CD4-positive, alpha-beta T cell treated with Interleukin-17A for 4 hours (primary cell): ENCODE results near the gene CTXND1.

Experiments used
- DNase-seq: peaks from one replicate; pipeline ENCODE4 v3.0.0-alpha.2; 2020; ENCODE audit warnings: mixed read lengths

Gene CTXND1

GRCh38 chr15:80251428-80252120, 439 bp downstream of the CTXND1 start:
- no peak for DNase-seq

DNA sequence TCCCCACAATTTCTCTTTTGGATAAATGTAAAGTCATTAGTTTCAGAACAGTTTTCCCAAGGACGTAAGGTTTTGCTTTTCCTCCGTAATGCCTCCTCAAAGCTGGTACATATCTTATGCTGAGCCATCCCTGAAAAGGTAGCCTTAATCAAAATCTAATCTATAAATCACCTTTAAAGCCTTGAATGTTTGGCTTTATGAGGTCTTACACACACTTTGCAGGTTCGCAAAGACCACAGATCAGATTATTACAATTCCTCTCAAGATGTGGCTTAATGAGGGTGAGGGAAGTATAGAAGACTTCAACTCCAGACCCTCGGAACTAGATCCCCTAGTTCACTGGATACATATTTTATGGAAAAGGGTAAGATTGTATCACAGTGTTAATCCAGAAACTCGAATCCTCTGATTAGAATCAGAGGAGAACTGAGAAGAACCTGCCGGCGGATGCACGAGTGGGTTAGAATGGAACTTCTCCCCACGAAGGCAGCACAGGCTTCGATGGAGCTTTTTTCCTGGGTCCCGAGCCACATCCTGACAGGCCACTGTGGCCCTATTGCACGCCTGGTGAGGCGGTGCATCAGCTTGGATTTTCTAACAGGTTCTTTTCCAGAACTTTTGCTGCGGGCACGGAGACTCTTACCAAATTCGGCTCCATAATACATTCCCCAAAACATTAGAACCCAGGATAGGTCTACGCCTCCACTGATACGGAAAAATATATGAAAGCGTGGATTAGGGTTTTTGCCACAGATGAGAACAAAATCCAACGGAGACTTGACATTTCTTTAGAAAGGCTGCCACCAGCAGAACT, 1.2 kb downstream of the CTXND1 start:
- DNase-seq = no peak

GRCh38 chr15:80249973-80250372, 2.0 kb downstream of the CTXND1 start:
- no peak for DNase-seq

DNA sequence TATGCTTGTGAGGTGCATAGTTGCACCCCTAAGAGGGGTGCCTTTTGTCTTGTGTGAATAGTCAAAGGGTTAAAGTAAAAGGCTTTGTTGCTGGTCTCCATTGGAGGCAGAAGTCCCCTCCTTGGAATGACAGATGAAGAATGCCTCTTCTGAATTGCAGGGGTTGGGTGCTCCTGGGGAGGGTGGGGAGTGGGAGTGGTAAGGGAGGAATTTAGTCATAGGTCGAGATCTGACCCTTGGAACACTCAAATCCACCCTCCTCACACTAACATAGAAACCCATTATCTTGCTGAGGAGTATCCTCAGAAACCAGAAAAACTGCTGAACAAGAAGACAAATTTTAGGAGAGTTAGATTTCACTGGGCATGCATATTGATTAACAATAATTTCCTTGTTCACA, 4.7 kb downstream of the CTXND1 start:
- no peak for DNase-seq

- DNase-seq = no peak
These were observed 5.6 kb downstream of the CTXND1 start for GRCh38 chr15:80246425-80246894.

DNA sequence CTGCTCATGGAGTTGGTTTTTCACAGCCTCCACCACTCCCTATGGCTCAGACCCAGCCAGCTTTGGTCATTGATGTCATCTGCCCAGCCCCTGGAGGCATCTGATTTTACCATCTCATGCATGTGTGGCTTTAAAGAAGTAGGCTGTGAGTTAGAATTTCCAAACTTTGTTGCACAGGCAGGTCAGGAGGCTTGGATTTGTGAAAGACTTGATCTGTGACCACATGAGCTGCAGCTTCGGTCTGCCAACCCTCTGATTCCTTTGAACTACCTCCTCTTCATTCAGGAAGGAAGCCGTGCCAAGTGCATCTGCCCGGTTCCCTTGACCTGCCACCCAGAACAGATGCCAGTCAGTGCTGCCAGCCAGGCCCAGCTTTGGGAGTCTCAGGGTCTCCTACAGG, 9.2 kb downstream of the CTXND1 start:
- DNase-seq = no peak

DNA sequence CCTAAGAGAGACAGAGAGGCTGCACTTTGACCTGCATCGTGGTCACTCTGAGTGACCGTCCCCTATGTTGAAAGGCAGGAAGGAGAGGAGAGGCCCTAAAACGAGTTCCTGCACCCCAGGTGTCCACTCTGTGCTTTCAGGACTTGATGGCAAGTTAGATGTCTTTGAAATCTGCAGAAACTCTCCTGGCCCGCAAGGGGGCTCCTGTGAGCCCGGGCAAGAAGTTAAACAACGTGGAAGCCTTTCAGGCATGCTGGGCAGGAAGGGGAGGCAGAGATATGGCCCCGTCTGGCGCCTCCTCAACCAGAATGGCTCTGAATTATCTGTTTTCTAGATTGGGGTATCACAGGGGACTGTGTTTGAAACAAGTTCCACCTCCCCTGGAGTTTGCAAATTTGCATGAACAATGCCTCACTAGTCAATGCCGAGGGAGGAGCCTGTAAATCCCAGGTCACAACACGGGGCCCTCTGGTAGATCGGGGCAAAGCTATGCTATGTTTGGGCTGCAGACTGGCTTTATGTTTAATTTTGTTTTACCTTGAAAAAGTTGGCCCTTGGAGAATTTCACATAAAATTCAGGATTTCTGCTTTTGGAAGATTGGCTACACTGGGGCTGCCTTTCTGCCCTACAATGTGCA, 9.8 kb downstream of the CTXND1 start:
- no peak for DNase-seq

- no peak for DNase-seq
These were observed 10.5 kb downstream of the CTXND1 start for GRCh38 chr15:80241508-80241907.

DNA sequence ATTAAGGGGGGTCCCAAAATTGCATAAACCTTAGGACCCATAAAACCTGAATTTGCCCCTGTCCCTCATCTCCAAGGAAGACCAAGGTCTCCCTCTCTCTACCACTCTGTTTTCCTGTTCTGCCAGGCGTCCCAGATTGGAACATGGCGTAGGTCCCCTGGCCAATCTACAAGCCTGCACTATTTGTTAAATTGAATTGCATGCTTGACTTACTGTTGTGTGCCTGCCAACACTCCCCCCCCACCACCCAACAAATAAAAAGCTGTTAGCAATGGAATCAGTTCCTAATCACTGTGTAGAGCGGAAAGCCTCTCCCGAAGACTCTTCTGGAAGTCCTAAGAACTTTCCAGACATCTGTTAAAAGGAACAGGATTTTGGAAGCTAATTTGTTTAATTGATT, 11.7 kb downstream of the CTXND1 start:
- no peak for DNase-seq

GRCh38 chr15:80234883-80235282, 17.1 kb downstream of the CTXND1 start:
- DNase-seq = peak; percentile 45

- DNase-seq = no peak
These were observed 18.4 kb downstream of the CTXND1 start for GRCh38 chr15:80233581-80233980.

DNA sequence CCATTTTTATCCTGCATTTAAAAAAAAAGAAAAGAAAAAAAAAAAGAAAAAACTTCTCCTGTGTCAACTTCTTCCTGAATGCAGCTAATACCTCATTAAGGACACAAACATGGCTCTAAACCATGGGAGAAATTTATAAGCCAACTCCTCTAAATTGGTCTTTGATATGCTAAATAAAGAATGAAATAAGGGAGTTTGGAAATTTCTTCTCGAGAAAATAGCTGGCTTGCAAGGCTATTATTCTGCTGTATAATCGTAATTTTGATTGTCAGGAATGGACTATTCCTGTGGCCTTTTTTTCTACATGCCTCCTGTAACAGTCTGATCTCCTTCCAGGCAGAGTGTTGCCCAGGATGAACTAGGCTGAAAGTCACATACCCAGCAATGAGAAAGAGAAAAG, 20.6 kb downstream of the CTXND1 start:
- no peak for DNase-seq

DNA sequence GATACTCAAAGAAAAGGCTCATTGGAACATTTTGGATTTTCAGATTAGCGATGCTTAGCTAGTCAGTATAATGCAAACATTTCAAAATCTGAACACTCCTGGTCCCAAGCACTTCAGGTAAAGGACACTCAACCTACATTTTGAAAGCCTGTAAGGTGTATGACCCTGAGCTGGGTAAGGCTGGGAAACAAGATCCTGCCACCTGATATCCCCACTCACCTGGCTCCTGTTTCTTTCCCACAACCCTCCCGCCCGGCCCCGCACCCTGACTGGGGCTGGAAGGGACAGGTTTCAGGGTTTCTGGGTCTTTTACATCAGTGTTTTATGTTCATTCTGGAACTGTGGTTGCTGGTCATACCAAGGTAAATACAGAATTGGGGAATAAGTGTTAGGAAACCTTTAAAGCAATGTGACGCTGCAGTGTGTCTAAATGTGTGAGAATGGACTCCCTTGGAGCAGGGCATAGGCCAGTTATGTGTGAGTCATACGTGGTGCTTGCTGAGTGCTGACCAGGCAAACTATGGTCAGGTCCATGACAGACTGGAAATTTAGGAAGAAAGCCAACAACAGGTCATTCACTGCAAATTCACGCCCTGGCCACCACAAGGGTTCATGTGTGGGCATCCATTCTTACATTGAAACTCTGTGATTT, 22.9 kb downstream of the CTXND1 start:
- DNase-seq = no peak

DNA sequence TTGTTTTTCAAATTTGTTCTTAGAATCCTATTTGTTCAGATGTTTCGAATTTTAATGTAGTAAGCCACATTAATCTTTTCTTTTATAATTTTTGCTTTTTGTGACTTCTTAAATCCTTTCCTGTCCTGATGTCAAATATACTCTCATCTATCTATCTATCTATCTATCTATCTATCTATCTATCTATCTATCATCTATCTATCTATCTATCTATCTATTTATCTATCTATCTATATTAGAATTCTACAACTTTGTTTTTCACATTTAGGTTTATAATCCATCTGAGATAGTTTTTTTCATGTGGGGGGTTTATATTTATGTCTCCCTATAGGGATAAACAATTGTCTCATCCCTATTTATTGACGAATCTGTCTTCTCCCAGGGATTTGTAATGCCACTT, 32.1 kb downstream of the CTXND1 start:
- no peak for DNase-seq

DNA sequence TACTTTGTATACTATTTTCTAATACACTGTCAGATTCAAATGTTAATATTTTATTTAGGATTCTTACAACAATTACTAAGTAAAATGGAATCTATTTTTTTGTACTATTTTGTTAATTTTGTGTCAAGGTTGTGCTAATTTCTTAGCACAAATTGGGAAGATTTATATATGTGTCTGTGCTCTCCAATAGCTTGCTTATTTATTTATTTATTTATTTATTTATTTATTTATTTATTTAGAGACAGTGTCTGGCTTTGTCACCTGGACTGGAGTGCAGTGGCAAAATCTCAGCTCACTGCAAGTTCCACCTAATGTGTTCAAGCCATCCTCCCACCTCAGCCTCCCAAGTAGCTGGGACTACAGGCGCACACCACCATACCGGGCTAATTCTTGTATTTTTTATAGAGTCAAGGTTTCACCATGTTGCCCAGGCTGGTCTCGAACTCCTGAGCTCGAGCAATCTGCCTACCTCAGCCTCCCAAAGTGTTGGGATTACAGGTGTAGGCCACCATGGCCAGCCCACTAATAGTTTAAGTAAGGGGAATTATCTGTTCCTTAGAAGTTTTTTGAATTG, 34.6 kb downstream of the CTXND1 start:
- no peak for DNase-seq

DNA sequence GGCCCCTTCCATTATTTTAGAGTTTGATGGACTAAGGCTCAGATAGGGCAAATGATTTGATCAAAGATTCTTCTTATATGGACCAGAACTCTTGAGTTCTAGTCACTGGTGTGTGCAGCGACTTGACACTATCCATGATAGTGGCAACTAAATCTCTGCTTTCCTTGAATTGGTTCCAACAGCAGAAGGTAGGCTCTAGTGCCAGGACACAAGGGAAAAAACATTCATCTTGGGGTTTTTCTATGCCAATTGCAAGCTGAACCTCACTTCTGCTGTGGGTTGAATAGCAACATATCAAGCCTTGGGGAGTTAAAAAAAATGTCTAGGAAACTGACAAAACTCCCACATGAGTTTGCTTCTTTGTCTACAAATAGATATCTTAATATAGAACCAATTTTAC, 35.1 kb downstream of the CTXND1 start:
- DNase-seq = no peak

DNA sequence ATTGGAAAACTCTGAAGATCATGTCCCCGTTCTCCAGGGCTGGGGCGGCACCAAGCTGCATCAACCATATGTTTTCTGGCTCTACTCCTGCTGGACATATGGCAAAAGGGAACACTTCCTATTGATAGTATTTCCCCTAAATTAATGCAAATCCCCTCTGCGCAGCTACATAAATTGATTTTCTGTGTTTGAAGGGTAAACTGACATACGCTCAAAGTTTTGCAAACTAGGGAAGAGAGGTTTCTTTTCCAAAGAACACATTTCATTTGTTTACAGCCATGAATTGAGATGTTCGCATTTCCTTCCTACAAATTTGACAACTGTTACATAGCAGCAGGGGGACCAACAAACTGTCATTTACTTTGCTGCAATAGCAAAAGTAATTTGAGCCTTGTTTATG, 35.9 kb downstream of the CTXND1 start:
- no peak for DNase-seq

- DNase-seq = no peak
These were observed 37.1 kb downstream of the CTXND1 start for GRCh38 chr15:80214910-80215309.

DNA sequence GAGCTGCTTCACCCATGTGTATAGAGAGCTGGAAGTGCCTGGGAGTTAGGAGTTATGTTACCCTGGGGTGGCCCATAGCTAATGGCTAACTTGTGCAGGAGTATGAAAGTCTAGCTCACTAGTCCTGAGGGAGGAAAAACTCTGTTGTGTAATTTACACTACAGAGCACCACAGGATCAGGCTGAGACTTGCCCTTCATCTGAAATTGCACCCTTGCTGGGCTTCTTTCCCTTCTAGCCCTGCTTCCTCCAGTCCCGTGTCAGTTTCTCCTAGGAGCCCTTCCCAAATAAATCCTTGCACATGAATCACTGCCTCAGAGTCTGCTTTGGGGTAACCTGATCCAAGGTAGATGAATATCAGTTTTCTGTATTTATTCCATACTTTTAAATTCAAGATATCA, 40.0 kb downstream of the CTXND1 start:
- DNase-seq = no peak

DNA sequence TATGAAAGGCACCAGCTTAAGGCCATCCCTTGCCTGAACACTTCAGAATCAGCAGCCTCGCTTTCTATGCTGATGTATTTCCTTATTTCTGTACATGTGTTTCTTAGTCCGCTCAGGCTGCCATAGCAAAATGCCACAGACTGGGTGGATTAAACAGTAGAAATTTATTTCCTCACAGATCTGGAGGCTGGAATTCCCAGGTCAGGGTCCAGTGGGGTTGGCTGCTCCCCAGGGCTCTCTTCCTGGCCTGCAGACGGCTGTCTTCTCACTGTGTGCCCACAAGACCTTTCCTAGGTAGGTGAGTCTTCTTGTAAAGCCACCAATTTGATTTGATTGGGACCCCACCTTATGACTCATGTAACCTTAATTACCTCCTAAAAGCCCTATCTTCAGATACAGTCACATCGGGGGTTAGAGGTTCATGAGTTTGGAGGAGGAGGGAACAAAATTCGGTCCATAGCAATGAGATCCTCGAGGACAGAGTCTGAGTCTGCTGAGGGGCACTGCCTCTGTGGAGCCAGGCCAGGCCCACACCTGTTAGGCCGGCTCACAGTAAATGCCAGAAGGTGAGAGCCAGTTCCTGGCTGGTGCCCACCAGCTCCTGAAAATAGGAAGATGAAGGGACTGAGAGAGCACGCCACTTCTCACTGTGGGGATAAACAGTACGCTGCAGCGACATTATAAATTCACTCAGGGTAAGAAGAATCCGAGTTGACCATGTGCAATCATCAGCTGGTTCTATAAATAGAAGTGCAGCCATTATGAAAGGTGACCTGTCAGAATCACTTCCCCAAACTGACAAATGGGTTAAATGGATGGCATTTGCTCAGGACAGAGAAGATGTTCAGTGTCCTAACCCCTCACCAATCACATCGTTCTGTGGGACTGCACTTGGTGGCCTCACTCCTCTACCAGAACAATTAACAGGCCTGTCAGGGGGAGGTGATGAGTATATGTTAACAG, 41.1 kb downstream of the CTXND1 start:
- no peak for DNase-seq
